ENCODE measurements around the gene NTN1. TPM values are rescaled to one million over a fixed set of nuclear protein-coding genes. Genes with fewer than 3 reads are reported as not detected.
A peak's percentile ranks its signal among the peaks of the same experiment; 100 is the strongest.

Gene NTN1
- total and polyA plus RNA-seq, 12 donors: 0.12 to 0.84 (median 0.28) TPM

DNA sequence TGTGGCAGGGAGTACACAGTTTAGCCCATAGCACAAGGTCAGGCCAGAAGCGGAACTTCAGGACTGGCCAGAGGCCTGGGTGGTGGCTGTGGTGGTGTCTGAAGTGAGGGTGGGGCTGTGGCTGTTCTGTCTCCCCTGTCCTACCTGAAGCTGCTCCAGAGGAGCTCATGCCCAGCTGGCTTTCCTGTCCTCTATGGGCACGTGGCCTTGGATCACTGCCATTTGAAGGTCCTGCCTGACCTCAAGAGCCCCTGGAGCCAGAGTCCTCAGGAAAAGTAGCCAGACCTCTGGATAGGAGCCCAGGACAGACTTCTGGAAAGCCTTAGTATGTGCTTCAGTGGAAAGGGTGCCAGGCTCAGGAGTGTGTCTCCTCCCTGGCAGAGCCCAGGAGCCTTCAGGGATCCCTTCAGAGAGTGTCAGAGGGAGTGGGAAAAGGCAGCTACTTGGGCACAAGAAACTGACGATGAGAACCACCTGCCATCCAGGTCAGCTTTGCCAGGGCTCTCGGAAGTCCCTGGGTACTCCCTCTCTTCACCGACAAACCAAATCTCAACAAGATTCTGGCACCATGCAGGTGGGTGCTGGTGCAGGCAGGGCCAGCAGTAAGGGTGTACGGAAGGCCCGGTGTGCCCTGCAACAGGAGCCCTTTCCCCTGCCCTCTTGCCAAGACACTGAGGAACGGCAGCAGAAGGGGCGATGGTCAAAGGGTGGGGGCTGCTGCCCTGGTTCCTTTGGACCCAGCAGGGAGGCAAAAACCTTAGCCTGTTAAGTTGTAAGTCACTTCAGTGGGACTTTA, 153.7 kb downstream of the NTN1 start:
- DNase-seq: no peak
- H3K4me3 ChIP-seq: no peak overlapping the region
- TF ChIP-seq POLR2A (IDR thresholded peaks at IDR 0.05): no peak
- TF ChIP-seq, protein P1, sequence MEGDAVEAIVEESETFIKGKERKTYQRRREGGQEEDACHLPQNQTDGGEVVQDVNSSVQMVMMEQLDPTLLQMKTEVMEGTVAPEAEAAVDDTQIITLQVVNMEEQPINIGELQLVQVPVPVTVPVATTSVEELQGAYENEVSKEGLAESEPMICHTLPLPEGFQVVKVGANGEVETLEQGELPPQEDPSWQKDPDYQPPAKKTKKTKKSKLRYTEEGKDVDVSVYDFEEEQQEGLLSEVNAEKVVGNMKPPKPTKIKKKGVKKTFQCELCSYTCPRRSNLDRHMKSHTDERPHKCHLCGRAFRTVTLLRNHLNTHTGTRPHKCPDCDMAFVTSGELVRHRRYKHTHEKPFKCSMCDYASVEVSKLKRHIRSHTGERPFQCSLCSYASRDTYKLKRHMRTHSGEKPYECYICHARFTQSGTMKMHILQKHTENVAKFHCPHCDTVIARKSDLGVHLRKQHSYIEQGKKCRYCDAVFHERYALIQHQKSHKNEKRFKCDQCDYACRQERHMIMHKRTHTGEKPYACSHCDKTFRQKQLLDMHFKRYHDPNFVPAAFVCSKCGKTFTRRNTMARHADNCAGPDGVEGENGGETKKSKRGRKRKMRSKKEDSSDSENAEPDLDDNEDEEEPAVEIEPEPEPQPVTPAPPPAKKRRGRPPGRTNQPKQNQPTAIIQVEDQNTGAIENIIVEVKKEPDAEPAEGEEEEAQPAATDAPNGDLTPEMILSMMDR (IDR thresholded peaks at IDR 0.05): no peak
- H3K27ac ChIP-seq: no peak overlapping the region
- H3K27me3 ChIP-seq: no peaks in the 10 kb centered on the region
- no peaks in the 10 kb centered on the region for H3K9me3 ChIP-seq (replicated peaks in 1 of 3)
- H3K36me3 ChIP-seq (replicated peaks in 1 of 2): no peaks in the 10 kb centered on the region
- intact Hi-C loops (cut with DNase I): no loop called here
- WGBS, 4 donors: 89 to 98% (median 93%) methylated on average over 7 to 9 of the region's 9 CpGs
- H3K4me1 ChIP-seq (replicated peaks in 1 of 2): no peaks in the 10 kb centered on the region

- no peaks in the 10 kb centered on the region for H3K9me3 ChIP-seq (replicated peaks in 1 of 3)
- no peak overlapping the region for H3K27ac ChIP-seq
- no peaks in the 10 kb centered on the region for H3K27me3 ChIP-seq
- WGBS, 4 donors: 80 to 87% (median 82%) methylated on average over 13 to 14 of the region's 14 CpGs
- H3K4me1 ChIP-seq (replicated peaks in 1 of 2): no peaks in the 10 kb centered on the region
- H3K36me3 ChIP-seq (replicated peaks in 1 of 2): no peaks in the 10 kb centered on the region
- intact Hi-C loops (cut with DNase I): no loop called here
- no peak for DNase-seq
- TF ChIP-seq POLR2A (IDR thresholded peaks at IDR 0.05): no peak
- TF ChIP-seq, protein P1 (IDR thresholded peaks at IDR 0.05): no peak
- H3K4me3 ChIP-seq: no peak overlapping the region
Measured at GRCh38 chr17:9175700-9176467, 154.6 kb downstream of the NTN1 start.

- H3K4me3 ChIP-seq: no peak overlapping the region
- 72 to 100% (median 81%) methylated on average over 1 to 15 of the region's 15 CpGs for WGBS, 4 donors
- no peaks in the 10 kb centered on the region for H3K4me1 ChIP-seq (replicated peaks in 1 of 2)
- H3K36me3 ChIP-seq (replicated peaks in 1 of 2): no peaks in the 10 kb centered on the region
- DNase-seq: peak in 2 of 7 donors; percentile 15 to 22
- no peaks in the 10 kb centered on the region for H3K27me3 ChIP-seq
- intact Hi-C loops (cut with DNase I): no loop called here
- H3K27ac ChIP-seq: no peak overlapping the region
- TF ChIP-seq, protein P1 (IDR thresholded peaks at IDR 0.05): no peak
- TF ChIP-seq POLR2A (IDR thresholded peaks at IDR 0.05): no peak
- H3K9me3 ChIP-seq (replicated peaks in 1 of 3): no peaks in the 10 kb centered on the region
Measured at GRCh38 chr17:9177212-9177611, 155.9 kb downstream of the NTN1 start.

DNA sequence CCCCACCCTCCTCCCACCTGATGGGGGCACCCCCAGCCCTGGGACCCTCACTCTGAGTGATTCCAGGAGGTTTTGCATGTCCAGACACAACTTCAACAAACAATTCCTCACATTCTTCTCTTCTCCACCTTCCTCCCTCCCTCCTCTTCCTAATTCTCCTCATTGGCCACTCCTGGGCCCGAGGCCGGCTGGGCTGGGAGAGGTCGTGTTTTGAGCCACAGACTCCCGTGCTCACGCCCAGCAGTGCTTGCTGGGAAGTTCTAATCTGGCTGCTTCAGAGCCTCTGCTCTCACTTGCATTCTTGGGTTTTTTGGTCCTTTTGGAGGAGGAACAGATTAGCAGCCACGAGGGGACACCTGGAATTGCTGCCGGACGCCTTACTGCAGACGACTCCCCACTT, 157.0 kb downstream of the NTN1 start:
- 54 to 66% (median 59%) methylated on average over 9 of the region's 9 CpGs for whole genome bisulfite sequencing, 4 donors

More for the DNA sequence above, 157.0 kb downstream of the NTN1 start:
- H3K4me3 ChIP-seq: no peak overlapping the region
- H3K27ac ChIP-seq: no peak overlapping the region
- TF ChIP-seq POLR2A (IDR thresholded peaks at IDR 0.05): no peak
- TF ChIP-seq, protein P1 (IDR thresholded peaks at IDR 0.05): no peak
- no peak for DNase-seq
- no peaks in the 10 kb centered on the region for H3K9me3 ChIP-seq (replicated peaks in 1 of 3)
- no peaks in the 10 kb centered on the region for H3K36me3 ChIP-seq (replicated peaks in 1 of 2)
- H3K27me3 ChIP-seq: no peaks in the 10 kb centered on the region
- no peaks in the 10 kb centered on the region for H3K4me1 ChIP-seq (replicated peaks in 1 of 2)
- intact Hi-C loops (cut with DNase I): no loop called here

Data from adrenal gland (tissue), 12 donors.